ENCODE measurements around the gene TECPR2.

The TECPR2 gene

DNA sequence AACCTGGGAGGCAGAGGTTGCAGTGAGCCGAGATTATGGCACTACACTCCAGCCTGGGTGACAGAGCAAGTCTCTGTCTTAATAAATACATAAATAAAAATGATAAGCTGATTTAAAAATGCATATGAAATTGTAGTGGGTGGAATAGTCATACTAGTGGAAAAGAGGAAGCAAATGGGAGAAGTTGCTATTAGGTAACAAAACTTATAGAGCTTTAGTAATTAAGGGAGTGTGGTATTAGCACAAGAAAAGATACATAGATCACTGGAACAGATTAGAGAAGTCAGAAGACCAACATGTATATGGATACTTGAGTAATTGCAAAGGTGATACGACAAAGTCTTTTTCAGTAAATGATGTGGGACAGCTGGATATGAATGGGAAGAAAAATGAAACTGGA lies 26.5 kb downstream of the TECPR2 start:
- DNase-seq (ENCODE audit: extremely low spot score): no peak
- ChIA-PET POLR2A (no interaction called here), CTCF (interaction anchor here (0.7 kb wide), 1 partner anchor 53 kb away, joined by 6 read pairs; no protein-coding TSS in a partner anchor)
- TF ChIP-seq LEF1 (IDR thresholded peaks at IDR 0.05; ENCODE audit: borderline replicate concordance): no peak
- TF ChIP-seq FOXK2 (IDR thresholded peaks at IDR 0.05): no peak
- no peak for TF ChIP-seq TARDBP (IDR thresholded peaks at IDR 0.05)

DNA sequence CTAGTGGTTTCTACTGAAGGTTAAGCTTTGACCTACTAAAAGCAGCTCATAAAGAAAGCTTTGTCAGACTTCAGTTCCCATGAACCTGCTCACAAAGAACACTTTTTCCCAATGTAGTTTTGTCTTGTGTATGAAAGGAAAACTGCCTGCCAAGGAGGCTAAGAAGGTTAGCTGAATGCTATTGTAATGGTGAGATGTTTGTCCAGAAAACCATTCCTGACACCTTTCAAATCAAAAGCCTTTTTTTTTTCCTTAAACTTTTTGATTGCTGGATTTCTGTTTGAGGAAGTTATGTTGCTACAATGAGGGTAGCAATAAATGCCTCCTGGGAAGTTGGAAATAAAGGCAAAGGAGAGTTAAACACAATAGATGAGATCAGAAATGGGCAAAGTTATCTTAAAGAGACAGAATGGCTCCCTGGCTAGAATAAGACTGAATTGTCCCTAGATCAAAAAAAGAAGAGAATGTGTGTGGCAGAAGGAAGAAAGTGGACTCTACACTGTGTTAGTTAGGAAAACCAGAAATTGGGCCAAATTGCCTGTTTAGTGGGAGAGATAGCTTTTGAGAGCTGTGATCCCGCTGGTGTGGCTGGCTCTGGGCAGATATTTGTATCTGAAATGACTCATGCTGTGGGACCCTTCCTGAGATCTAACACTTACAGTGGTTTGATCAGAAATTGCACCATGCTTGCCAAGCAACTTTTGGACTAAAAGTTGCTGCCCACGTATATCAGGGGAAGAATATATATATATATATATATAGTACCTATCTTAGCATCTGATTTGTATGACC lies 27.5 kb downstream of the TECPR2 start:
- ChIA-PET POLR2A (interaction anchor here (1.6 kb wide), 1 partner anchor 28 kb away, joined by 4 read pairs; the partner anchor contains the start of genes CINP and TECPR2), CTCF (interaction anchor here (0.7 kb wide), 1 partner anchor 54 kb away, joined by 6 read pairs; no protein-coding TSS in a partner anchor)

DNA sequence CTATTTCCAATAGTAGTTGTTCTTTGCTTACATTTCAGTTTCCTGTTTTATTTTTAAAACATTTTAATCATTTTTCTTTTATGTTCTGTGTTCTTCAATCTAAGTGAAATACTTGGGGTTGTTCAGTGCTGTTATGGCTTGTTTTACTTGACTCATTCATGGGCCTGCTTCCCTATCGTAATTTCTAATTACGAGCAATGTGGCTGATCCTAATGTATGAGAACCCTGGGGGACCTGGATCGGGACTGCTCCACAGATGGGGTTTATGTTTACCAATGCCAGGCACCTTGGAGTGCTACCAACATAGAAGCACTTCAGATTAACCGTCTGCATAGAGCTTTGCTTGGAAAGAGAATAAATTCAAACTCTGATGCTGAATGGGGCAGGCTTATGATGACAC lies 29.8 kb downstream of the TECPR2 start:
- CTCF ChIA-PET: no interaction called here
- POLR2A ChIA-PET: interaction anchor here (0.9 kb wide), 1 partner anchor 28 kb away, joined by 5 read pairs; no protein-coding TSS in a partner anchor
- TF ChIP-seq FOXA1 (IDR thresholded peaks at IDR 0.05) (no peak), ARNT (IDR thresholded peaks at IDR 0.05) (no peak), ELF4 (IDR thresholded peaks at IDR 0.05) (no peak), TARDBP (IDR thresholded peaks at IDR 0.05) (no peak), BHLHE40 (IDR thresholded peaks at IDR 0.05; ENCODE audit: borderline replicate concordance) (no peak), LEF1 (IDR thresholded peaks at IDR 0.05; ENCODE audit: borderline replicate concordance) (no peak), SP1 (IDR thresholded peaks at IDR 0.05) (no peak), FOXK2 (IDR thresholded peaks at IDR 0.05) (no peak), CTBP1 (IDR thresholded peaks at IDR 0.05; ENCODE audit: borderline replicate concordance) (no peak), NFRKB (IDR thresholded peaks at IDR 0.05) (no peak)
- no peak for DNase-seq (ENCODE audit: extremely low spot score)

More for the DNA sequence above, 27.5 kb downstream of the TECPR2 start:
- TF ChIP-seq FOXA1 (IDR thresholded peaks at IDR 0.05): no peak
- no peak for TF ChIP-seq L3MBTL2 (conservative IDR thresholded peaks at IDR 0.05)
- TF ChIP-seq, protein P1, sequence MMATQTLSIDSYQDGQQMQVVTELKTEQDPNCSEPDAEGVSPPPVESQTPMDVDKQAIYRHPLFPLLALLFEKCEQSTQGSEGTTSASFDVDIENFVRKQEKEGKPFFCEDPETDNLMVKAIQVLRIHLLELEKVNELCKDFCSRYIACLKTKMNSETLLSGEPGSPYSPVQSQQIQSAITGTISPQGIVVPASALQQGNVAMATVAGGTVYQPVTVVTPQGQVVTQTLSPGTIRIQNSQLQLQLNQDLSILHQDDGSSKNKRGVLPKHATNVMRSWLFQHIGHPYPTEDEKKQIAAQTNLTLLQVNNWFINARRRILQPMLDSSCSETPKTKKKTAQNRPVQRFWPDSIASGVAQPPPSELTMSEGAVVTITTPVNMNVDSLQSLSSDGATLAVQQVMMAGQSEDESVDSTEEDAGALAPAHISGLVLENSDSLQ (IDR thresholded peaks at IDR 0.05): no peak
- no peak for TF ChIP-seq BHLHE40 (IDR thresholded peaks at IDR 0.05; ENCODE audit: borderline replicate concordance)
- no peak for TF ChIP-seq FOXM1 (IDR thresholded peaks at IDR 0.05; ENCODE audit: borderline replicate concordance)
- TF ChIP-seq LEF1 (IDR thresholded peaks at IDR 0.05; ENCODE audit: borderline replicate concordance): no peak
- TF ChIP-seq ARNT (IDR thresholded peaks at IDR 0.05): no peak
- no peak for TF ChIP-seq CTBP1 (IDR thresholded peaks at IDR 0.05; ENCODE audit: borderline replicate concordance)
- no peak for TF ChIP-seq SP1 (IDR thresholded peaks at IDR 0.05)
- no peak for TF ChIP-seq HDGF (IDR thresholded peaks at IDR 0.05; ENCODE audit: borderline replicate concordance)
- no peak for TF ChIP-seq ZNF384 (IDR thresholded peaks at IDR 0.05)
- no peak for TF ChIP-seq TARDBP (IDR thresholded peaks at IDR 0.05)
- DNase-seq (ENCODE audit: extremely low spot score): no peak

DNA sequence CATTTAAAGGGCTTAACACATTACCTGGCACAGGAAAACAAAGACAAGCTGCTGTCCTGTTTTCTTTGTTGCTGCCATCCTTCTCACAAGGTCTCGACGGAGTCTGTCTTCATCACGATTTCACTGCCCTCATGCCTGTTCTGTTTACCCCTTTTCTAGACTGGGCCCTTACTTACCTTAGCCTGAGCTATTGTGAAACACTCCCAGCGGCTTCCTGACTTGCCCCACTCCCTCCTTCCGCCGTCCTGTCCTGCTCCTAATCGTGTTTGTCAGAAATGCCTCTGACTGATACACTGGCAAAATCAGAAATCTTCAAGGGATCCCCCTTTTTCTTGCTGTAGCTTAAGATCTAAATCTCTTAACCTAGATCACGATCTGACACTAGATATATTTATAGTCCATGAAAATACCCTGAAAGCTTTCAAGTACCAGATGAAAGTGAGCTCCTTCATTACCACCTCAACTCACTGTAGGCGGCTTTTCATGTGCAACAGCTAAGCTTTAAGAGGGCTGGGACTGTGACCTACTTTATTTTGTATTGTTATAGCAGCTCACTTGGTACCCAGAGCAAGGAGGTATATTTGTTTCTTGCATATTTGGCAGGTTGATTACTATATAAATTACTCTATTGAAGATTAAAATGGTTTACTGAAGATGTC lies 32.1 kb downstream of the TECPR2 start:
- no peak for DNase-seq (ENCODE audit: extremely low spot score)
- TF ChIP-seq FOXM1 (IDR thresholded peaks at IDR 0.05; ENCODE audit: borderline replicate concordance) (no peak), ZNF384 (IDR thresholded peaks at IDR 0.05) (no peak), HDGF (IDR thresholded peaks at IDR 0.05; ENCODE audit: borderline replicate concordance) (no peak), ELF4 (IDR thresholded peaks at IDR 0.05) (no peak), FOXK2 (IDR thresholded peaks at IDR 0.05) (no peak), TARDBP (IDR thresholded peaks at IDR 0.05) (no peak), LEF1 (IDR thresholded peaks at IDR 0.05; ENCODE audit: borderline replicate concordance) (no peak), ARNT (IDR thresholded peaks at IDR 0.05) (no peak), FOXA1 (IDR thresholded peaks at IDR 0.05) (no peak), SP1 (IDR thresholded peaks at IDR 0.05) (no peak), L3MBTL2 (conservative IDR thresholded peaks at IDR 0.05) (no peak), SUZ12 (IDR thresholded peaks at IDR 0.05) (no peak), CTBP1 (IDR thresholded peaks at IDR 0.05; ENCODE audit: borderline replicate concordance) (no peak), NFRKB (IDR thresholded peaks at IDR 0.05) (no peak), BHLHE40 (IDR thresholded peaks at IDR 0.05; ENCODE audit: borderline replicate concordance) (no peak)
- ChIA-PET POLR2A (no interaction called here), CTCF (interaction anchor here (0.7 kb wide), 1 partner anchor 76 kb away, joined by 3 read pairs; no protein-coding TSS in a partner anchor)

DNA sequence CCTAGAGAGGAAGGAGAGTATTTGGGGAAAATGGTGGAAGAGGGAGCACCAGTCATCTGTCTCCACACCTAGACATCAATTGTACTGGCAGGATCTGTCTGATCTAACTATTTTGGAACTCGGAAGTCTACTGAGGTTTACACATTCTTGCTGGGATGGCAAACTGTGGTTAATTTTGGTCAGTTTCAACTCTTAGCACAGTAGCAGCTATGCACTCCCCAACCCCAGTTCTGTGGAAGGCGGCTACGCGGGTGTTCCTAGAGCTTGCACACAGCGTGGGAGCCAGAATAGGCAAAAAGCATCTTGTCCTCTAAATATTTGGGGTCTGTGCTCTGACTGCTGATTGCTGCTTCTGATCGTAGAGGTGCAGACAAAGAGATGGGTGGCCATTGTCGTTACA lies 33.8 kb downstream of the TECPR2 start:
- ChIA-PET CTCF (no interaction called here), POLR2A (no interaction called here)
- no peak for DNase-seq (ENCODE audit: extremely low spot score)
- TF ChIP-seq SUZ12 (IDR thresholded peaks at IDR 0.05) (no peak), TARDBP (IDR thresholded peaks at IDR 0.05) (no peak), HDGF (IDR thresholded peaks at IDR 0.05; ENCODE audit: borderline replicate concordance) (no peak)

DNA sequence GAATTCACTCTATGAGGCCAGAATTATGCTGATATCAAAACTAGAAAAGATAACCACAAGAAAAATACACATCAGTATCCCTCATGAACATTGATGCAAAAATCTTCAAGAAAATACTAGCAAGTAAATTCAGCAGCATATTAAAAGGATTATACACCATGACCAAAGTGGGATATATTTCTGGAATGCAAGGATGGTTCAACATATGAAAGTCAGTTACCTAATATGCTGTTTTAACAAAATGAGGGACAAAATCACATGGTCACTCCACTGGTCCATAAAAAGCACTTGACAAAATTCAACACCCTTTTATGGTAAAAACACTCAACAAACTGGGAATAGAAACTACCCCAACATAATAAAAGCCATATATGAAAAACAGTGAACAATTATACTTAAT lies 40.3 kb downstream of the TECPR2 start:
- DNase-seq (ENCODE audit: extremely low spot score): no peak
- POLR2A ChIA-PET: no interaction called here
- TF ChIP-seq SP1 (IDR thresholded peaks at IDR 0.05): no peak
- TF ChIP-seq LEF1 (IDR thresholded peaks at IDR 0.05; ENCODE audit: borderline replicate concordance): no peak
- TF ChIP-seq ARNT (IDR thresholded peaks at IDR 0.05): no peak
- TF ChIP-seq SUZ12 (IDR thresholded peaks at IDR 0.05): no peak
- no peak for TF ChIP-seq L3MBTL2 (conservative IDR thresholded peaks at IDR 0.05)
- TF ChIP-seq ELF4 (IDR thresholded peaks at IDR 0.05): no peak
- no peak for TF ChIP-seq ZNF384 (IDR thresholded peaks at IDR 0.05)
- TF ChIP-seq HDGF (IDR thresholded peaks at IDR 0.05; ENCODE audit: borderline replicate concordance): no peak
- TF ChIP-seq TARDBP (IDR thresholded peaks at IDR 0.05): no peak
- TF ChIP-seq FOXA1 (IDR thresholded peaks at IDR 0.05): no peak
- TF ChIP-seq, protein P1 (IDR thresholded peaks at IDR 0.05): no peak
- TF ChIP-seq FOXK2 (IDR thresholded peaks at IDR 0.05): no peak
- CTCF ChIA-PET: no interaction called here

All from HEK293T (cell line).